HEK293 (cell line): ENCODE data around the gene ERBB4.

Experiments
- CTCF ChIA-PET: fragments of 350-600 bp; formaldehyde crosslinking; extraction: SDS; loops from one replicate; lab custom pipeline; 2021; ENCODE audit warnings: antibody characterized with exemption; lab: Yijun Ruan, JAX
- POLR2A ChIA-PET: fragments of 300-600 bp; formaldehyde crosslinking; extraction: SDS; loops from one replicate; lab custom pipeline; 2020; ENCODE audit warnings: antibody characterized with exemption, inconsistent platforms; lab: Yijun Ruan, JAX
- H3K27ac ChIP-seq: fragments of 200-500 bp; sonication (Bioruptor generic); 2 replicates; pipeline ENCODE4 v1.5.1; 2014; ENCODE audit warnings: low read depth, low read length, control low read depth, inconsistent platforms; ENCODE audit errors: extremely low read depth
- H3K36me3 ChIP-seq, 2 experiments: fragments of 200-500 bp in 1 of 2; sonication (Bioruptor generic) in 1 of 2; 1 replicate in 1 of 2; 2 replicates in 1 of 2; pipeline ENCODE4 v1.5.1; 2014 to 2017; ENCODE audit warnings: inconsistent platforms in 2 of 2, low read length in 2 of 2; ENCODE audit not compliant: control insufficient read depth in 2 of 2, insufficient read depth in 1 of 2
- H3K4me1 ChIP-seq: fragments of 200-500 bp; sonication (Bioruptor generic); 2 replicates; pipeline ENCODE4 v1.5.1; 2014; ENCODE audit warnings: mild to moderate bottlenecking, low read length, inconsistent platforms; ENCODE audit not compliant: control insufficient read depth, insufficient read depth
- H3K4me3 ChIP-seq: 2 replicates; pipeline ENCODE4 v1.5.1; 2011; ENCODE audit warnings: low read depth, mild to moderate bottlenecking, control low read depth, low read length, moderate library complexity
- H3K9me3 ChIP-seq: fragments of 200-500 bp; sonication (Bioruptor generic); 2 replicates; pipeline ENCODE4 v1.5.1; 2014; ENCODE audit warnings: low read depth, low read length, inconsistent platforms; ENCODE audit not compliant: control insufficient read depth, insufficient read depth
- BCL11A ChIP-seq: fragments of 450-650 bp; formaldehyde crosslinking; IDR thresholded peaks from 2 replicates; pipeline ENCODE4 v1.5.1; 2016; ENCODE audit warnings: low read depth, missing biosample characterization, missing genetic modification characterization
- HOXA7 ChIP-seq: sonication (generic); formaldehyde crosslinking; IDR thresholded peaks from 2 replicates; pipeline ENCODE4 v1.8.1; 2022; ENCODE audit warnings: missing genetic modification reagents, borderline replicate concordance
- KLF10 ChIP-seq: fragments of 450-650 bp; IDR thresholded peaks from 2 replicates; pipeline ENCODE4 v1.5.1; 2018; ENCODE audit warnings: missing biosample characterization, mild to moderate bottlenecking, missing genetic modification characterization
- KLF16 ChIP-seq: fragments of 450-650 bp; formaldehyde crosslinking; IDR thresholded peaks from 2 replicates; pipeline ENCODE4 v1.5.1; 2017; ENCODE audit warnings: missing biosample characterization, missing genetic modification characterization
- PBX3 ChIP-seq: sonication (generic); formaldehyde crosslinking; IDR thresholded peaks from 2 replicates; pipeline ENCODE4 v1.8.1; 2022; ENCODE audit warnings: mild to moderate bottlenecking, moderate library complexity, missing genetic modification reagents
- REST ChIP-seq: fragments of 450-650 bp; formaldehyde crosslinking; IDR thresholded peaks from 2 replicates; pipeline ENCODE4 v1.5.1; 2016; ENCODE audit warnings: missing biosample characterization, missing genetic modification characterization
- SCRT2 ChIP-seq: fragments of 450-650 bp; formaldehyde crosslinking; IDR thresholded peaks from 2 replicates; pipeline ENCODE4 v1.5.1; 2016; ENCODE audit warnings: missing biosample characterization, missing genetic modification characterization
- ZBTB6 ChIP-seq: fragments of 450-650 bp; formaldehyde crosslinking; IDR thresholded peaks from 2 replicates; pipeline ENCODE4 v1.5.1; 2017; ENCODE audit warnings: missing biosample characterization, missing genetic modification characterization
- ZNF155 ChIP-seq: fragments of 450-650 bp; formaldehyde crosslinking; IDR thresholded peaks from 2 replicates; pipeline ENCODE4 v1.5.1; 2016; ENCODE audit warnings: missing biosample characterization, missing genetic modification characterization
- ZNF18 ChIP-seq: fragments of 450-650 bp; formaldehyde crosslinking; IDR thresholded peaks from 2 replicates; pipeline ENCODE4 v1.5.1; 2016; ENCODE audit warnings: missing biosample characterization, missing genetic modification characterization
- ZNF211 ChIP-seq: fragments of 450-650 bp; formaldehyde crosslinking; IDR thresholded peaks from 2 replicates; pipeline ENCODE4 v1.5.1; 2016; ENCODE audit warnings: low read depth, missing biosample characterization, missing genetic modification characterization
- ZNF221 ChIP-seq: fragments of 450-650 bp; formaldehyde crosslinking; IDR thresholded peaks from 2 replicates; pipeline ENCODE4 v1.5.1; 2017; ENCODE audit warnings: missing biosample characterization, missing genetic modification characterization, borderline replicate concordance
- ZNF24 ChIP-seq: fragments of 450-650 bp; formaldehyde crosslinking; IDR thresholded peaks from 2 replicates; pipeline ENCODE4 v1.5.1; 2016; ENCODE audit warnings: missing biosample characterization, missing genetic modification characterization
- ZNF311 ChIP-seq: fragments of 450-650 bp; formaldehyde crosslinking; IDR thresholded peaks from 2 replicates; pipeline ENCODE4 v1.5.1; 2017; ENCODE audit warnings: missing biosample characterization, missing genetic modification characterization, borderline replicate concordance
- ZNF324 ChIP-seq: fragments of 450-650 bp; formaldehyde crosslinking; IDR thresholded peaks from 2 replicates; pipeline ENCODE4 v1.5.1; 2016; ENCODE audit warnings: missing biosample characterization, missing genetic modification characterization
- ZNF394 ChIP-seq: fragments of 450-650 bp; formaldehyde crosslinking; IDR thresholded peaks from 2 replicates; pipeline ENCODE4 v1.5.1; 2016; ENCODE audit warnings: missing biosample characterization, missing genetic modification characterization, mild to moderate bottlenecking, moderate library complexity, borderline replicate concordance
- ZNF549 ChIP-seq: fragments of 450-650 bp; IDR thresholded peaks from 2 replicates; pipeline ENCODE4 v1.5.1; 2018; ENCODE audit warnings: missing biosample characterization, missing genetic modification characterization, mild to moderate bottlenecking, inconsistent platforms, moderate library complexity
- ZNF555 ChIP-seq: fragments of 450-650 bp; formaldehyde crosslinking; conservative IDR thresholded peaks from 2 replicates; pipeline ENCODE4 v1.5.1; 2017; ENCODE audit warnings: missing biosample characterization, mild to moderate bottlenecking, missing genetic modification characterization, inconsistent platforms
- ZNF621 ChIP-seq: fragments of 450-650 bp; formaldehyde crosslinking; IDR thresholded peaks from 2 replicates; pipeline ENCODE4 v1.5.1; 2017; ENCODE audit warnings: missing biosample characterization, missing genetic modification characterization
- ZNF623 ChIP-seq: fragments of 450-650 bp; formaldehyde crosslinking; IDR thresholded peaks from 2 replicates; pipeline ENCODE4 v1.5.1; 2016; ENCODE audit warnings: missing biosample characterization, missing genetic modification characterization
- ZNF626 ChIP-seq: fragments of 450-650 bp; sonication (Bioruptor Pico); formaldehyde crosslinking; IDR thresholded peaks from 2 replicates; pipeline ENCODE4 v1.5.1; 2018; ENCODE audit warnings: missing biosample characterization, missing genetic modification characterization, inconsistent platforms
- ZNF645 ChIP-seq: fragments of 450-650 bp; formaldehyde crosslinking; IDR thresholded peaks from 2 replicates; pipeline ENCODE4; 2016; ENCODE audit warnings: missing biosample characterization, missing genetic modification characterization
- ZNF692 ChIP-seq: fragments of 450-650 bp; formaldehyde crosslinking; IDR thresholded peaks from 2 replicates; pipeline ENCODE4 v1.5.1; 2016; ENCODE audit warnings: missing biosample characterization, missing genetic modification characterization
- ZNF76 ChIP-seq: fragments of 450-650 bp; formaldehyde crosslinking; IDR thresholded peaks from 2 replicates; pipeline ENCODE4; 2016; ENCODE audit warnings: low read depth, missing biosample characterization, missing genetic modification characterization, borderline replicate concordance
- ZNF837 ChIP-seq: fragments of 450-650 bp; formaldehyde crosslinking; IDR thresholded peaks from 2 replicates; pipeline ENCODE4 v1.5.1; 2016; ENCODE audit warnings: missing biosample characterization, missing genetic modification characterization

The ERBB4 gene

GRCh38 chr2:211503856-211504255, 1034.7 kb downstream of the ERBB4 start:
- Histone ChIP-seq H3K27ac (no peak overlapping the region), H3K36me3 (no peaks in the 10 kb centered on the region), H3K9me3 (no peaks in the 10 kb centered on the region), H3K4me1 (no peaks in the 10 kb centered on the region), H3K4me3 (no peak overlapping the region)
- CTCF ChIA-PET, result interaction anchor here (0.9 to 1.1 kb wide), 2 partner anchors 19 to 49 kb away, joined by 3 to 4 read pairs; no protein-coding TSS in a partner anchor
- TF ChIP-seq ZBTB6, result no peak
- TF ChIP-seq ZNF155 (tag by site-specific recombination), result no peak
- no peak for TF ChIP-seq ZNF76 (tag by site-specific recombination)
- TF ChIP-seq ZNF311 (tag by site-specific recombination), result no peak
- no peak for TF ChIP-seq PBX3 (CRISPR knock-in tag)
- no peak for TF ChIP-seq ZNF626 (tag by site-specific recombination)
- no peak for TF ChIP-seq ZNF621 (tag by site-specific recombination)
- no peak for TF ChIP-seq ZNF211 (tag by site-specific recombination)
- no peak for TF ChIP-seq ZNF324 (tag by site-specific recombination)
- TF ChIP-seq REST (tag by site-specific recombination), result no peak
- no peak for TF ChIP-seq KLF10 (tag by site-specific recombination)
- no peak for TF ChIP-seq ZNF221 (tag by site-specific recombination)
- no peak for TF ChIP-seq SCRT2 (tag by site-specific recombination)
- TF ChIP-seq HOXA7, result no peak
- no peak for TF ChIP-seq ZNF837 (tag by site-specific recombination)
- no peak for TF ChIP-seq ZNF623 (tag by site-specific recombination)
- POLR2A ChIA-PET, result no interaction called here

- H3K4me1 ChIP-seq, result no peaks in the 10 kb centered on the region
- H3K36me3 ChIP-seq, result no peaks in the 10 kb centered on the region
- POLR2A ChIA-PET, result no interaction called here
- no peaks in the 10 kb centered on the region for H3K9me3 ChIP-seq
- H3K4me3 ChIP-seq, result no peak overlapping the region
- CTCF ChIA-PET, result interaction anchor here (1.1 kb wide), 1 partner anchor 18 kb away, joined by 3 read pairs; no protein-coding TSS in a partner anchor
- H3K27ac ChIP-seq, result no peak overlapping the region
- TF ChIP-seq BCL11A (tag by site-specific recombination) (no peak), ZNF24 (no peak), ZNF76 (tag by site-specific recombination) (no peak), ZNF18 (tag by site-specific recombination) (no peak), KLF16 (tag by site-specific recombination) (no peak), ZNF549 (no peak), ZNF692 (tag by site-specific recombination) (no peak), ZNF645 (tag by site-specific recombination) (no peak), ZNF623 (tag by site-specific recombination) (no peak), ZNF555 (no peak), ZNF394 (tag by site-specific recombination) (no peak)
These were observed 1035.4 kb downstream of the ERBB4 start for GRCh38 chr2:211503198-211503597.
